HG03571 (cell line): ENCODE results near the gene TMEM131.
"Not testable (repeated sequence)": the region's sequence is repeated elsewhere in the genome, so short reads cannot be mapped to it uniquely, and the experiment has no call there.

Experiments used
- ATAC-seq: cut with Tn5 transposase; IDR thresholded peaks from one replicate; pipeline ENCODE4 v1.9.1; 2021; ENCODE audit not compliant: unreplicated experiment

Gene TMEM131

DNA sequence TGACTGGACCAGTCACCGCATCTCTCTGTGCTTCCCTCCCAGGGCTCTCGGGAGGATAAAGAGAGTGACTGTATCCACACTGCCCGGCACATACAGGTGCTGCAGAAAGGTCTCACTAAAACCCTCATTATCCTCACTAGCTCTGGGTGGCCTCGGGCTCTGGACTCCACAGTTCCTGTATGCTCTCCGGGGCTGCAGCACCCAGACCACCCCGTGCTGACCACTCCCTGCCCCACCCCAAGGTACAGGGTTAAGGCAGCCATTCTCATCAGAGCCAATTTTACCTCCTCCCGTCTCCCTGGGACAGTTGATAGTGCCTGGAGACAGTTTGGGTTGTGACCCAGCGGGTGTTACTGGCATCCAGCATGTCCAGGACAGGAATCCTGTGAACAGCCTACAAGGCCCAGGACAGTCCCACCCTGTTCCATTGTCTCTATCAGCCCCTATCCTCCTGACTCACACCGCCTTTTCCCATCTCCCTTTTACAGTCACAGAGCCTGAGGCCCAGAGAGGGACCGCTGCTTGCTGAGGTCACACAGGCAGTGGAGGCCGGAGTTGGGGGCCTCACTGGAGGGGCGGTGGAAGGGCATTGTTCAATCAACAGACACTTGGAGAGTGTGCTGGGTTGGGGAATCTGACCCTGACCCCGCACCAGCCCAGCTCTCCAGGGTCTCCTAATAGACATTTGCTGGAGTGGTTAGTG is 280.6 kb downstream of the TMEM131 start:
- ATAC-seq, result no peak

DNA sequence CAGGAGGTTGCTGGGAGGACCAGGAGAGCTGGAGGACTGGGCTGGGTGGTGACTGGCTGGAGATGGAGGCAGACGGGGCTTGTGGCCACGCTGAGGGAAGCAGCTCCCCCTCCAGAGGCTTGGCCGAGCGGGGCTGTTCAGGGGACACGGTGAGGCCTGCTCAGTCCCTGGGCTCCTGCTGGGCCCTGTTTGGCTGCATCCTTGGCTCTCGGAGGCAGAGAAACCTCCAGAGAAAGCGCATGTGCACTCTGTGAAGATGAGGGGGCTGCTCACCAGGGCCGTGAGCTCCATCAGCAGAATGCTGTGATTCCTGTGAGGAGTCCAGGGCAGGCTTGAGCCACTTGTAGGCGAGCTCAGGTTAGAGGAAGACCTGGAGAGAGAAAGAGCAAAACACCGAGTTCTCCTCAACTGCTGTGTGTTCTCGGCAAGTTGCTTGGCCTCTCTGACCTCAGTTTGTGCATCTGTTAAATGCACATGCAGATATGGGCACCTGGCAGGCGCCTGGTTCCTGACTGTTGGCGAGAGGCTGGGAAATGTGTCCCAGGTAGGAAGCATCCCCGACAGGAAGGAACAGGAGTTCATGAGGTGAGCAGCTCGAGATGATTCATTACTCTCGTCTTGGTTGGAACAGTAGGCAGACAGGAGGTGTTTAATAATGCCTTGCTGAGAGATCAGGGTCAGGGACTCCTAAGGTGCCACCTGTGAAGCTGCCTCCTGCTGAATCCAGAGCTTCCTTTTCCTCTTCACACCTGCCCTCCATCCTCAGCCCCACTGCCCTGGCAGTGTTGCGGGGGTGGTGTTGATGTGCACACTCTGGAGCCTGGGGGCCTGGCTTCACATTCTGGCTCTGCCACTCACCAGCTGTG is 281.4 kb downstream of the TMEM131 start:
- ATAC-seq, result no peak

DNA sequence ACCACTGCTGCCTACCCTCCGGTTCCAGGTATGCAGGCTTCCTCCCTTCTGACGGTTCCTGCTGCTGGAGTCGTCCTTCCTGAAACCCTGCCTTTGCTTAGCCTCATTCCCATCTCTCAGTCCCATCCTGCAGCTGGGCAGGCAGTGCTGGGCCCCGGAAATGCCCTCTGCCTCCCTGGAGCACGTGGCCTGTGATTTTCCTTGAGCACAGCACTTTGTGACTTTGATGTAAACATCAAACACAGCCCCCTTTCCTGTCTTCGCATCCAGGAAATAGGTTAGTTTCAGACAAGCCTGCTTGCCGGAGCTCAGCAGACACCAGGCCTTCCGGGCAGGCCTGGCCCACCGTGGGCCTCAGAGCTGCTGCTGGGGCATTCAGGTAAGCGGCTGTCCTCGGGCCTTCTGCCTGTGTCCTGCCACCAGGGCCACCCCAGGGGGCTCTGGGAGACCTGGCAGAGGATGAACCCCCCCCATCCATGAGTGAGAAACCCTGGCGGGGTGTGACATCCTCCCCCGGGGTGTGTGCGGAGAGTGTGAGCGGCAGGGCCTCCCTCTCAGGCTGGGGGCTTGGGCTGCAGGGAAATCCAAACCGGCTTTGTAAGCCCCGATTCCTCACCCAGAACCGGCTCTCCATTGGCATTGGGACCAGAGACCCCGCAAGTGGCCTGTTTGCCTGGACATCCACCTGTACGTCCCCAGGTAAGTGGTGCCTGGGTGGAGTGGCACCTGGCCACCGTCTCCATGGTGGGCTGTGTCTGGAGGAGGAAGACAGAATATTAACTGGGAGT is 282.3 kb downstream of the TMEM131 start, which contains the start of gene ZAP70:
TSS of gene ZAP70 (plus strand) at position 281 of the 788 bp plus-strand sequence. CDS start 10,461 bp downstream, outside the sequence.
- ATAC-seq, result no peak

DNA sequence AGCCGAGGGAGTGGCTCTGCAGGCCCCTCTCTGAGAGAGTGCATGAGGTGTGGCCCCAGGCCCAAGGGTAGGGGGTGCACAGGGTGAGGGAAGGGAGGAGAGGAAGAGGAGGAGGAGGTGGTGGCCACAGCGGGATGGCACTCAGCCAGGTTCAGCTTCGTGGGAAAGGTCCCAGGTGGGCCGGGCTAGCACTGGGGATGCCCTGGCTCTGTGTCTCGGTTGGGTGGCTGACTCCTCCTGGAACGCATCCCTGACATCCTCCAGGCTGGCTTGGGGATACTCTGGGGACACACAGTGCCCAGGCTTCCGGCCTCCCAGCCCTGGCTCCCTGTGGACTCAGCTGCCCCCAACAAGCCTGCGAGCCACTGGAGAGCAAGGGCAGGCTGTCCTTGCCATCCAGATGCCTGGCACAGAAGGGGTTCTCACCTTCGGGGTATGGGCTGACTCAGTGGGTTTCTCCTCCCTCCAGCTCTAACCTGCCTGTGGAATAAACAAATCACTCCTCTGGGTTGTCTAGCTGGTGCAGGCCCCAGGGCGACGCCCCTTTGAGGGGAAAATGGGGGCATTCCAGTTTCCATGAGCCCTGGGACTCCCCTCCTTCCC is 283.0 kb downstream of the TMEM131 start:
- ATAC-seq, result no peak

DNA sequence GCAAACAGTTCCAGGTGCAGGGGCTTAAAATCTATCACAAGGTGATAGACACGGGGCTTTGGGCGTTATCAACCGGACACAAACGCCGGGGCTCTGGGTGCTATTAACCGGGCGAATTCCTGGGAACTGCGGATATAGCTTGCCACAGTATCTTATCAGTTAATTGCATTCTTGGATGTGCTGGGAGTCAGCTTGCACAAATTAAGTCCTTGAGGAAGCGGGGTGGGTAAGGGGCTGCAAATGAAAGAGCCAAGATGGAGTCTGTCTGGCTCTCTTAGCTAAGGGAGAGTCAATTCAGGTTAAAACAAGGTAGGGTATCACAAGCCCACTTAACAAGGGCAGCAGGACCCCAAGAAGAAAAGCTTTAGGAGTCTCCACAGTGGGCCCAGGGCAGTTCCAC is 283.6 kb downstream of the TMEM131 start:
- not testable (repeated sequence) for ATAC-seq

DNA sequence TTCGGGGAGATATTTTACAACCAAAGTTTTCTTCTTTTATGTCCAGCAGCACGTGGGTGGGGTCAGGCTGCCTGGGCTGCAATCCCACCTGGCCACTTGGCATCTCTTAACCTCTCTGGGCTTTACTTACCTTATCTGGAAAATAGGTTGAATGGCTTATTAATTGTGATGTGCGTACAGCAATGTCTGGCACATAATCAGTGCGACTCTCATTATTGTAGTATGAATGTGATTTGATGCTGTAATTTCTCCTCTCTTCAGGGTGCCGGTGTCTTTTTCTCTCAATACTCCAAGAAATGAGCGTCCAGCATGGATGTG is 284.4 kb downstream of the TMEM131 start:
- ATAC-seq, result no peak

DNA sequence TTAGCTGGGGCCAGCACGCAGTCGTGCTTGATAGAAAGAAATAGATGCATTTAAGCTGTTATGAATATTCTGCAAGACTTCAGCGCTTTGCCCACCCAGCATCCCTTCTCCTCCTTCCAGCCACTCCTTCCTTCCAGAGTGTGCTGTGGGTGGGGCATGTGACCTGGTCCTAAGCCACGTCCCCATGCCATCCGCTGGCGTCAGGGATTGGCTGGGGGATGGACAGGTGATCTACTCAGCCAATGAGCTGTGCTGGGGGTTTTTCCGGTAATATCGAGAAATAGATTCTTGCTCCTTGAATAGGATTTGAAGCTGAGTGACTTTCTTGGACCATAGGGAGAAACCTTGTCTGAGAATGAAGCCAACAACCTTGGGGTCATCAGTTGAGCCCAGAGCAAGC is 287.1 kb downstream of the TMEM131 start:
- ATAC-seq, result no peak

DNA sequence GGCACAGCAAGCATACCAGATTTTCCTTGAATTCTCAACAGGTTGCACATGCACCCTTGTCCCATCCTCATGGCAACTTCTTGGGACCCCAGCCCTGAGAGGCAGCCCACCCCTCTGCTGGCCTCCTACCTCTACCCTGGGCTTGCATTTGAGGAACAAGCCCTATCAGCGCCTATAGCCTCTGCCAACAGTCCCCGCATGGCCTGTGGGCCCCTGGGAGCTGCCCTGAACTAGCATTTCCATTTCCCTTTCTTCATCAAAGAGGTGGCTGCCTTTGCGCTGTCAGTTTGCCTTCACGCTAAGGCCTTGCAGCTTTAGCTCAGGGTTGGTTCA is 287.7 kb downstream of the TMEM131 start:
- ATAC-seq, result no peak

DNA sequence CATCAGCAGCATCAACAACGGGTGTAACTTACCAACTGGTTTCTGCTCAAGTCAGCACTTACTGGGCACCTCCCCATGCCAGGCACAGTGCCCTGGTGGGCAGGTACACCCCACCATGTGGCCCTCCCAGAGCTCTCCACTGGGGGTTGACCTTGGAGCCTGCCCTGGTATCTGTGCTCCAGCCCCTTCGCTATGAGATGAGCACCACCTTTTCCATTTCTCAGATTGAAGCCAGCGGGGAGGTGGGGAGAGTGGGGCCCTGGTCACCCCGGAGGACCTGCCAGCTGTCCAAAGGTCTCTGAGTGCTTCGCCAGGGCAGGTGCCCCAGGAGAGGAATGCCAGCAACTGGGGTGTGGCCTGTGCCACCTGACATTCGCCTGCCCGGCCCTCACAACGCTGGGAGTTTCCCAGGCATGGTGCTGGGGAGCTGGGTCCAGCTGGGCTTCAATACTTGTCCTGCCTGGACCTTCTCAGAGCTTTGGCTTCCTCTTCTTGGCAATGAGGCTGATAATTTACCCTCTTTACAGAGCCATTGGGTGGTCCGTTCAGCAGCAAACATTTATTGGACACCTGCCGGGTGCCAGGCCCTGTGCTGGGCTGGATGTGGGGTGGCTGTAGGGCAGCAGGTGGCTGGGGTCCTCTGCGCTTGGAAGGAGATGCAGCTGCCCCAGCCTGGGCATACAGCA is 288.2 kb downstream of the TMEM131 start:
- no peak for ATAC-seq

DNA sequence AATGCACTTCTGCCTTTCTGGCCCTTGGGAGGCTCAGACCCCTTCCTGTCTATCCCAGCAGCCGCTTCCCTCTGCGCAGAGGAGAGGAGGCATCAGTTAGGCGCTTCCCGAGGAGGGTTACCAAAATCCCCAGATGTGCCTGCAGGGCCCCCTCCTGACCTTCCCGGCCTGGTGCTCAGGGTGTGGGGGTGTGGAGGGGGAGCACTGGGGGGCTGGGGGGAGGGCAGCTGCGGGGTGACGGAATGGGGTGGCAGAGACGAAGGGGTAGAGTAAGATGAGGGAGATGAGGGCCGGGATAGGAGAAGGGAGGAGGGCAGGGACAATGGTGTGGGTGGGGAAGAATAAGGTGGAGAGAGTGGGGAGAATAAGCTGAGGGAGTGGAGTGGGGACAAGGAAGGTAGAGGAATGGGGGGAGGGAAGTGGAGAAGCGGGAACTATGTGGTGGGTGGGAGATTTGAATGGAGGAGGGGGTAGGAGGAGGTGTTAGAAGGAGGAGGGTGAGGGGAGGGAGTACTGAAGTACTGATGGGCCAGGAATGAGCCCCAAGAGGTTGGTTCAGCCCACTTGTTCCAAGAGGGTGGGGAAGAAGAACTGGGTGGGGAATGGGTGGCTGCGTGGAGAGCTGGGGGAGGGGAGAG is 288.9 kb downstream of the TMEM131 start:
- no peak for ATAC-seq
